ENCODE measurements around the gene SNX22.

DNA sequence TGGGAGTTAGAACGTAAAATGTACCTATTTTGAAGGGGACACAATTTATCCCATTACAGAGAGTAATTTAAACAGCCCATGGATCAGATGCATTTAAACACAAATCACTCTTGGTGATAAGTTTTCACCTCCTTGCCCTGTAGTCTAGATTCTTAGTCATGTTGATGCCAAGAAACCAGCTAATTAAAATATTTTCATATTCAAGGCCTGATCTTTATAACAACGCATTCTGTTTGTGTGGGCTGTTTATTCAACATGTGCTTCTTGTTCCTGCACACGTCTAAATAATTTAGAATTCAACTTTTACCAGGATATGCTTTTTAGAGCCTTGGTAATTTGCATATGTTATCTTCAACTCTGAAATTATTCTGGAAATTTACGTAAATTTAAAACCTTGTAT, 29.9 kb upstream of the SNX22 start:
- TF ChIP-seq, protein P1, sequence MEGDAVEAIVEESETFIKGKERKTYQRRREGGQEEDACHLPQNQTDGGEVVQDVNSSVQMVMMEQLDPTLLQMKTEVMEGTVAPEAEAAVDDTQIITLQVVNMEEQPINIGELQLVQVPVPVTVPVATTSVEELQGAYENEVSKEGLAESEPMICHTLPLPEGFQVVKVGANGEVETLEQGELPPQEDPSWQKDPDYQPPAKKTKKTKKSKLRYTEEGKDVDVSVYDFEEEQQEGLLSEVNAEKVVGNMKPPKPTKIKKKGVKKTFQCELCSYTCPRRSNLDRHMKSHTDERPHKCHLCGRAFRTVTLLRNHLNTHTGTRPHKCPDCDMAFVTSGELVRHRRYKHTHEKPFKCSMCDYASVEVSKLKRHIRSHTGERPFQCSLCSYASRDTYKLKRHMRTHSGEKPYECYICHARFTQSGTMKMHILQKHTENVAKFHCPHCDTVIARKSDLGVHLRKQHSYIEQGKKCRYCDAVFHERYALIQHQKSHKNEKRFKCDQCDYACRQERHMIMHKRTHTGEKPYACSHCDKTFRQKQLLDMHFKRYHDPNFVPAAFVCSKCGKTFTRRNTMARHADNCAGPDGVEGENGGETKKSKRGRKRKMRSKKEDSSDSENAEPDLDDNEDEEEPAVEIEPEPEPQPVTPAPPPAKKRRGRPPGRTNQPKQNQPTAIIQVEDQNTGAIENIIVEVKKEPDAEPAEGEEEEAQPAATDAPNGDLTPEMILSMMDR (IDR thresholded peaks at IDR 0.05): no peak
- no peak for TF ChIP-seq EP300 (IDR thresholded peaks at IDR 0.05)

Data from gastroesophageal sphincter (tissue), 3 donors.